Neural cell (in vitro differentiated cells): Measurements from ENCODE around the gene COA5. TPM values are rescaled to one million over a fixed set of nuclear protein-coding genes. Genes with fewer than 3 reads are reported as not detected.

Source experiments
- H2AFZ ChIP-seq: fragments of 200-600, 300-800 bp; sonication (generic), shearing (Covaris generic); 2 replicates; pipeline ENCODE4 v1.6.0; 2014; ENCODE audit warnings: low read depth, mild to moderate bottlenecking, antibody characterized with exemption, low read length, moderate library complexity
- H3F3A ChIP-seq: fragments of 200-600 bp; shearing (Covaris generic); 2 replicates; pipeline ENCODE4 v1.6.1; 2016; ENCODE audit warnings: mild to moderate bottlenecking, moderate library complexity, mixed read lengths, antibody characterized with exemption, low read length; ENCODE audit not compliant: insufficient read depth, poor library complexity, severe bottlenecking
- H3K27ac ChIP-seq: fragments of 200-600, 300-800 bp; sonication (generic), shearing (Covaris generic); 2 replicates; pipeline ENCODE4 v1.5.1; 2014; ENCODE audit warnings: mild to moderate bottlenecking, low read length, moderate library complexity
- H3K27me3 ChIP-seq: fragments of 300-800, 200-600 bp; sonication (generic), shearing (Covaris generic); 2 replicates; pipeline ENCODE4 v1.6.0; 2014; ENCODE audit warnings: mild to moderate bottlenecking, low read depth, low read length, moderate library complexity; ENCODE audit not compliant: insufficient read depth
- H3K36me3 ChIP-seq: fragments of 300-800, 200-600 bp; sonication (generic), shearing (Covaris generic); 2 replicates; pipeline ENCODE4 v1.5.1; 2014; ENCODE audit warnings: mild to moderate bottlenecking, antibody characterized with exemption, low read length, moderate library complexity; ENCODE audit not compliant: insufficient read depth
- H3K4me2 ChIP-seq: fragments of 300-800, 200-600 bp; sonication (generic), shearing (Covaris generic); 2 replicates; pipeline ENCODE4 v1.6.0; 2014; ENCODE audit warnings: mild to moderate bottlenecking, low read length
- H3K4me3 ChIP-seq: fragments of 300-800, 200-600 bp; sonication (generic), shearing (Covaris generic); 2 replicates; pipeline ENCODE4 v1.5.1; 2014; ENCODE audit warnings: mild to moderate bottlenecking, low read length, moderate library complexity
- H3K79me2 ChIP-seq: fragments of 200-600 bp; shearing (Covaris generic); replicated peaks from 2 replicates; pipeline ENCODE4 v1.6.0; 2014; ENCODE audit warnings: mild to moderate bottlenecking, low read length, moderate library complexity; ENCODE audit not compliant: insufficient read depth
- H3K9ac ChIP-seq: fragments of 300-800, 200-600 bp; sonication (generic), shearing (Covaris generic); 2 replicates; pipeline ENCODE4 v1.6.1; 2016; ENCODE audit warnings: mild to moderate bottlenecking, low read length, mixed read lengths
- H3K9me2 ChIP-seq: fragments of 200-600 bp; shearing (Covaris generic); 2 replicates; pipeline ENCODE4 v1.6.1; 2016; ENCODE audit warnings: mild to moderate bottlenecking, low read length, mixed read lengths; ENCODE audit not compliant: insufficient read depth
- H3K9me3 ChIP-seq: fragments of 200-600, 300-800 bp; sonication (generic), shearing (Covaris generic); 2 replicates; pipeline ENCODE4 v1.6.1; 2016; ENCODE audit warnings: mild to moderate bottlenecking, mixed run types, low read length, moderate library complexity, mixed read lengths
- H4K20me1 ChIP-seq: fragments of 200-600 bp; shearing (Covaris generic); 2 replicates; pipeline ENCODE4 v1.6.1; 2016; ENCODE audit warnings: mild to moderate bottlenecking, mixed run types; ENCODE audit not compliant: insufficient read depth
- CTCF ChIP-seq: fragments of 450-650 bp; IDR thresholded peaks from 2 replicates; pipeline ENCODE4 v1.5.1; 2014; ENCODE audit warnings: antibody characterized with exemption, mild to moderate bottlenecking, moderate library complexity; ENCODE audit not compliant: poor library complexity, severe bottlenecking
- EP300 ChIP-seq: fragments of 450-650 bp; conservative IDR thresholded peaks from 2 replicates; pipeline ENCODE4 v1.6.1; 2014; ENCODE audit warnings: antibody characterized with exemption, mild to moderate bottlenecking, moderate library complexity; ENCODE audit not compliant: poor library complexity, severe bottlenecking
- EZH2 ChIP-seq: fragments of 200-600, 300-800 bp; shearing (Covaris generic), sonication (generic); IDR thresholded peaks from 2 replicates; pipeline ENCODE4 v1.6.1; 2014; ENCODE audit warnings: antibody characterized with exemption, low read length, borderline replicate concordance, mild to moderate bottlenecking; ENCODE audit not compliant: insufficient read depth, poor library complexity, severe bottlenecking
- MXI1 ChIP-seq: fragments of 450-650 bp; conservative IDR thresholded peaks from 2 replicates; pipeline ENCODE4 v1.6.1; 2014; ENCODE audit warnings: antibody characterized with exemption, mild to moderate bottlenecking; ENCODE audit not compliant: poor library complexity, severe bottlenecking
- POLR2AphosphoS5 ChIP-seq: IDR thresholded peaks from 2 replicates; pipeline ENCODE4 v1.6.1; 2012
- RAD21 ChIP-seq: fragments of 450-650 bp; conservative IDR thresholded peaks from 2 replicates; pipeline ENCODE4 v1.6.1; 2014; ENCODE audit warnings: antibody characterized with exemption, mild to moderate bottlenecking, moderate library complexity
- SMC3 ChIP-seq: fragments of 450-650 bp; conservative IDR thresholded peaks from 2 replicates; pipeline ENCODE4 v1.6.1; 2014; ENCODE audit warnings: antibody characterized with exemption, mild to moderate bottlenecking, moderate library complexity; ENCODE audit not compliant: poor library complexity
- TAF1 ChIP-seq: IDR thresholded peaks from 2 replicates; pipeline ENCODE4 v1.6.1; 2012; ENCODE audit warnings: low read depth
- polyA plus RNA-seq: library from polyadenylated mRNA; depleted of rRNA; stranded (reverse); fragments of >200 nt; gene quantifications from 2 replicates; pipeline ENCODE4 v1.2.3, GENCODE V29; 2014
- TF ChIP-seq, protein P1 (sequence below): IDR thresholded peaks from 2 replicates; pipeline ENCODE4 v1.6.1; 2012; ENCODE audit warnings: borderline replicate concordance

COA5 gene
- polyA plus RNA-seq, 1 donor from 2014 or later: 160 TPM

GRCh38 chr2:98571121-98571701 lies 37.1 kb downstream of the COA5 start:
- Histone ChIP-seq H3K9ac (no peak overlapping the region), H3K4me3 (no peak overlapping the region), H3K79me2 (no peaks in the 10 kb centered on the region), H3K4me2 (no peak overlapping the region), H2AFZ (no peak overlapping the region), H3K9me2 (no peaks in the 10 kb centered on the region), H3K27me3 (no peaks in the 10 kb centered on the region), H3K9me3 (no peaks in the 10 kb centered on the region), H3K27ac (no peak overlapping the region), H4K20me1 (no peaks in the 10 kb centered on the region), H3F3A (no peaks in the 10 kb centered on the region), H3K36me3 (peaks cover 4% of the 10 kb centered on the region)
- no peak for TF ChIP-seq CTCF
- no peak for TF ChIP-seq EP300
- TF ChIP-seq RAD21: no peak
- TF ChIP-seq, protein P1, sequence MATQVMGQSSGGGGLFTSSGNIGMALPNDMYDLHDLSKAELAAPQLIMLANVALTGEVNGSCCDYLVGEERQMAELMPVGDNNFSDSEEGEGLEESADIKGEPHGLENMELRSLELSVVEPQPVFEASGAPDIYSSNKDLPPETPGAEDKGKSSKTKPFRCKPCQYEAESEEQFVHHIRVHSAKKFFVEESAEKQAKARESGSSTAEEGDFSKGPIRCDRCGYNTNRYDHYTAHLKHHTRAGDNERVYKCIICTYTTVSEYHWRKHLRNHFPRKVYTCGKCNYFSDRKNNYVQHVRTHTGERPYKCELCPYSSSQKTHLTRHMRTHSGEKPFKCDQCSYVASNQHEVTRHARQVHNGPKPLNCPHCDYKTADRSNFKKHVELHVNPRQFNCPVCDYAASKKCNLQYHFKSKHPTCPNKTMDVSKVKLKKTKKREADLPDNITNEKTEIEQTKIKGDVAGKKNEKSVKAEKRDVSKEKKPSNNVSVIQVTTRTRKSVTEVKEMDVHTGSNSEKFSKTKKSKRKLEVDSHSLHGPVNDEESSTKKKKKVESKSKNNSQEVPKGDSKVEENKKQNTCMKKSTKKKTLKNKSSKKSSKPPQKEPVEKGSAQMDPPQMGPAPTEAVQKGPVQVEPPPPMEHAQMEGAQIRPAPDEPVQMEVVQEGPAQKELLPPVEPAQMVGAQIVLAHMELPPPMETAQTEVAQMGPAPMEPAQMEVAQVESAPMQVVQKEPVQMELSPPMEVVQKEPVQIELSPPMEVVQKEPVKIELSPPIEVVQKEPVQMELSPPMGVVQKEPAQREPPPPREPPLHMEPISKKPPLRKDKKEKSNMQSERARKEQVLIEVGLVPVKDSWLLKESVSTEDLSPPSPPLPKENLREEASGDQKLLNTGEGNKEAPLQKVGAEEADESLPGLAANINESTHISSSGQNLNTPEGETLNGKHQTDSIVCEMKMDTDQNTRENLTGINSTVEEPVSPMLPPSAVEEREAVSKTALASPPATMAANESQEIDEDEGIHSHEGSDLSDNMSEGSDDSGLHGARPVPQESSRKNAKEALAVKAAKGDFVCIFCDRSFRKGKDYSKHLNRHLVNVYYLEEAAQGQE: no peak
- TF ChIP-seq MXI1: no peak
- TF ChIP-seq SMC3: no peak
- TF ChIP-seq TAF1: no peak
- no peak for TF ChIP-seq EZH2
- no peak for TF ChIP-seq POLR2AphosphoS5

- H3K4me2 ChIP-seq: no peak overlapping the region
- H3F3A ChIP-seq: no peaks in the 10 kb centered on the region
- no peaks in the 10 kb centered on the region for H3K27me3 ChIP-seq
- H3K9me3 ChIP-seq: no peaks in the 10 kb centered on the region
- no peak overlapping the region for H3K4me3 ChIP-seq
- TF ChIP-seq CTCF (no peak), POLR2AphosphoS5 (no peak), MXI1 (no peak), SMC3 (no peak), EP300 (no peak), EZH2 (no peak), TAF1 (no peak), RAD21 (no peak)
- TF ChIP-seq, protein P1: no peak
- no peak overlapping the region for H2AFZ ChIP-seq
- H3K9me2 ChIP-seq: no peaks in the 10 kb centered on the region
- H4K20me1 ChIP-seq: no peaks in the 10 kb centered on the region
- H3K36me3 ChIP-seq: peaks cover 4% of the 10 kb centered on the region
- no peak overlapping the region for H3K27ac ChIP-seq
- no peak overlapping the region for H3K9ac ChIP-seq
- no peaks in the 10 kb centered on the region for H3K79me2 ChIP-seq
Observed at GRCh38 chr2:98570356-98570755, 38.0 kb downstream of the COA5 start.
